ENCODE measurements around the gene ADGRD1. TPM values are rescaled to one million over a fixed set of nuclear protein-coding genes. Genes with fewer than 3 reads are reported as not detected.

Gene ADGRD1
- total RNA-seq, 1 experiment from 2014 or later: 0.77 TPM

DNA sequence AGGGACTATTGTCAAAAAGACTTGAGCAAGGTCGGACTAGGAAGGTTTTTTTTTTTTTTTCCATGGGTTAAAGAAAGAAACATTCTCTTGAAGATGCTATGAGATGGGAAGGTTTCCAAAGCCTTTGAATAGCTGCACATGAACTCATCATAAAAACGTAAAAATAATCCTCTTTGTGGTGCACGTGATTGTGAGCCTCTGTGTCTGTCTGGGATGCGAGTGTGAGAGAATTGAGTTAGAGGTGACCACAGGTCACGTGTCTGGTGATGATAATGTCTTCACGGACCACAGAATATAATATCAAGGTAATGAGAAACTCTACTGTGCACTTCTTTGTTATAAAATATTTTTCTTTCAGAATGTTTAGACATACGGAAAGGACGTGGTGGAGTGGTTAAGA is 24.3 kb upstream of the ADGRD1 start (continued):
- TF ChIP-seq SP1 (CRISPR knock-in tag; conservative IDR thresholded peaks at IDR 0.05): no peak
- TF ChIP-seq ZNF232 (CRISPR knock-in tag; IDR thresholded peaks at IDR 0.05): no peak
- no peak for TF ChIP-seq CBFB (CRISPR knock-in tag; IDR thresholded peaks at IDR 0.05; ENCODE audit: low read depth)
- TF ChIP-seq, protein P1, sequence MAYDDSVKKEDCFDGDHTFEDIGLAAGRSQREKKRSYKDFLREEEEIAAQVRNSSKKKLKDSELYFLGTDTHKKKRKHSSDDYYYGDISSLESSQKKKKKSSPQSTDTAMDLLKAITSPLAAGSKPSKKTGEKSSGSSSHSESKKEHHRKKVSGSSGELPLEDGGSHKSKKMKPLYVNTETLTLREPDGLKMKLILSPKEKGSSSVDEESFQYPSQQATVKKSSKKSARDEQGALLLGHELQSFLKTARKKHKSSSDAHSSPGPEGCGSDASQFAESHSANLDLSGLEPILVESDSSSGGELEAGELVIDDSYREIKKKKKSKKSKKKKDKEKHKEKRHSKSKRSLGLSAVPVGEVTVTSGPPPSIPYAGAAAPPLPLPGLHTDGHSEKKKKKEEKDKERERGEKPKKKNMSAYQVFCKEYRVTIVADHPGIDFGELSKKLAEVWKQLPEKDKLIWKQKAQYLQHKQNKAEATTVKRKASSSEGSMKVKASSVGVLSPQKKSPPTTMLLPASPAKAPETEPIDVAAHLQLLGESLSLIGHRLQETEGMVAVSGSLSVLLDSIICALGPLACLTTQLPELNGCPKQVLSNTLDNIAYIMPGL (CRISPR knock-in tag; IDR thresholded peaks at IDR 0.05): no peak
- TF ChIP-seq NR1H2 (CRISPR knock-in tag; IDR thresholded peaks at IDR 0.05): no peak
- no peak for TF ChIP-seq AFF4 (CRISPR knock-in tag; IDR thresholded peaks at IDR 0.05; ENCODE audit: borderline replicate concordance)
- no peak for TF ChIP-seq RORB (CRISPR knock-in tag; IDR thresholded peaks at IDR 0.05)
- TF ChIP-seq GABPB1 (CRISPR knock-in tag; IDR thresholded peaks at IDR 0.05): no peak
- TF ChIP-seq ETV6 (CRISPR knock-in tag; IDR thresholded peaks at IDR 0.05): no peak

GRCh38 chr12:130932061-130932930 is 21.4 kb upstream of the ADGRD1 start:
- no peaks in the 10 kb centered on the region for H3K27me3 Mint-ChIP-seq (ENCODE audit: low read depth)
- peaks cover 2% of the 10 kb centered on the region; the same call in 1 of the 2 replicates for H3K36me3 Mint-ChIP-seq
- no peak for DNase-seq (ENCODE audit: low spot score)
- CTCF ChIA-PET: interaction anchor here (1.3 kb wide), 2 partner anchors 172 to 200 kb away, joined by 4 to 5 read pairs; no protein-coding TSS in a partner anchor
- no peak overlapping the region for H3K4me3 Mint-ChIP-seq
- no peaks in the 10 kb centered on the region for H3K4me1 Mint-ChIP-seq
- peaks cover 12% of the 10 kb centered on the region for H3K9me3 Mint-ChIP-seq
- H3K27ac Mint-ChIP-seq: no peak overlapping the region
- ATAC-seq: no peak
- POLR2A ChIA-PET: no interaction called here
- TF ChIP-seq ELF4 (CRISPR knock-in tag; IDR thresholded peaks at IDR 0.05; ENCODE audit: low read depth) (no peak), NR3C1 (CRISPR knock-in tag; conservative IDR thresholded peaks at IDR 0.05; ENCODE audit: low read depth) (no peak), FOXJ3 (CRISPR knock-in tag; IDR thresholded peaks at IDR 0.05; ENCODE audit: borderline replicate concordance) (no peak), FOXP1 (CRISPR knock-in tag; IDR thresholded peaks at IDR 0.05; ENCODE audit: borderline replicate concordance) (no peak), CTCF (IDR thresholded peaks at IDR 0.05) (no peak)
- TF ChIP-seq, protein P2, sequence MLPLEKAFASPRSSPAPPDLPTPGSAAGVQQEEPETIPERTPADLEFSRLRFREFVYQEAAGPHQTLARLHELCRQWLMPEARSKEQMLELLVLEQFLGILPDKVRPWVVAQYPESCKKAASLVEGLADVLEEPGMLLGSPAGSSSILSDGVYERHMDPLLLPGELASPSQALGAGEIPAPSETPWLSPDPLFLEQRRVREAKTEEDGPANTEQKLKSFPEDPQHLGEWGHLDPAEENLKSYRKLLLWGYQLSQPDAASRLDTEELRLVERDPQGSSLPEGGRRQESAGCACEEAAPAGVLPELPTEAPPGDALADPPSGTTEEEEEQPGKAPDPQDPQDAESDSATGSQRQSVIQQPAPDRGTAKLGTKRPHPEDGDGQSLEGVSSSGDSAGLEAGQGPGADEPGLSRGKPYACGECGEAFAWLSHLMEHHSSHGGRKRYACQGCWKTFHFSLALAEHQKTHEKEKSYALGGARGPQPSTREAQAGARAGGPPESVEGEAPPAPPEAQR (CRISPR knock-in tag; IDR thresholded peaks at IDR 0.05): no peak
- TF ChIP-seq, protein P3, sequence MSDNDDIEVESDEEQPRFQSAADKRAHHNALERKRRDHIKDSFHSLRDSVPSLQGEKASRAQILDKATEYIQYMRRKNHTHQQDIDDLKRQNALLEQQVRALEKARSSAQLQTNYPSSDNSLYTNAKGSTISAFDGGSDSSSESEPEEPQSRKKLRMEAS (CRISPR knock-in tag; IDR thresholded peaks at IDR 0.05): no peak

All from WTC11 (cell line).